Caco-2 (cell line): ENCODE results near the gene PITPNB. TPM values are rescaled to one million over a fixed set of nuclear protein-coding genes. Genes with fewer than 3 reads are reported as not detected.
A peak's percentile ranks its signal among the peaks of the same experiment; 100 is the strongest.

ENCODE experiments used
- BruUV-seq: library from RNA; stranded (reverse); fragments of 400-500 nt; replicated peaks from 2 replicates; lab custom pipeline; 2021; lab: Mats Ljungman, UMichigan
- CTCF ChIA-PET: fragments of 300-600 bp; sonication (Branson Sonifier 250); formaldehyde crosslinking; loops from one replicate; lab custom pipeline; 2022; ENCODE audit warnings: antibody characterized with exemption; lab: Charles Lee
- POLR2A ChIA-PET: fragments of 300-600 bp; sonication (Branson Sonifier 250); formaldehyde crosslinking; loops from one replicate; lab custom pipeline; 2022; ENCODE audit warnings: antibody characterized with exemption; lab: Charles Lee
- DNase-seq, 2 experiments: peaks; one replicate each; pipeline versions ENCODE4 v3.0.0 to v3.0.0-alpha.2; 2020 to 2022
- H3K27me3 ChIP-seq: replicated peaks from 2 replicates; pipeline ENCODE4 v1.6.0; 2011; ENCODE audit warnings: low read length; ENCODE audit not compliant: control insufficient read depth, insufficient read depth
- H3K36me3 ChIP-seq: 2 replicates; pipeline ENCODE4 v1.5.1; 2011; ENCODE audit warnings: low read length; ENCODE audit not compliant: control insufficient read depth, insufficient read depth
- H3K4me1 ChIP-seq: fragments of 250-450 bp; sonication (Bioruptor Pico); 2 replicates; pipeline ENCODE4 v1.5.1; 2020; ENCODE audit warnings: mild to moderate bottlenecking
- H3K4me3 ChIP-seq: 2 replicates; pipeline ENCODE4 v1.5.1; 2011; ENCODE audit warnings: low read depth, mild to moderate bottlenecking, control low read depth, low read length
- H3K9me3 ChIP-seq: fragments of 250-450 bp; sonication (Bioruptor Pico); 2 replicates; pipeline ENCODE4 v1.5.1; 2020; ENCODE audit warnings: mild to moderate bottlenecking, moderate library complexity
- H3K27ac Mint-ChIP-seq: one replicate; pipeline ENCODE4 v1.8.0; 2022; ENCODE audit warnings: mixed read lengths; ENCODE audit not compliant: unreplicated experiment
- H3K27me3 Mint-ChIP-seq: one replicate; pipeline ENCODE4 v1.8.0; 2022; ENCODE audit warnings: mixed read lengths; ENCODE audit not compliant: insufficient read depth, unreplicated experiment
- H3K36me3 Mint-ChIP-seq: one replicate; pipeline ENCODE4 v1.8.0; 2022; ENCODE audit warnings: mild to moderate bottlenecking, mixed read lengths; ENCODE audit not compliant: insufficient read depth, unreplicated experiment
- H3K4me1 Mint-ChIP-seq: one replicate; pipeline ENCODE4 v1.8.0; 2022; ENCODE audit warnings: low read depth, mixed read lengths; ENCODE audit not compliant: unreplicated experiment
- H3K4me3 Mint-ChIP-seq: one replicate; pipeline ENCODE4 v1.8.0; 2022; ENCODE audit warnings: mild to moderate bottlenecking, moderate library complexity, mixed read lengths; ENCODE audit not compliant: unreplicated experiment
- H3K9me3 Mint-ChIP-seq: one replicate; pipeline ENCODE4 v1.8.0; 2022; ENCODE audit warnings: mixed read lengths; ENCODE audit not compliant: unreplicated experiment
- intact Hi-C: fragments of 100-400 bp; cut with micrococcal nuclease; formaldehyde crosslinking; loops from one replicate; pipeline ENCODE4 v1.10.0; 2022; ENCODE audit not compliant: unreplicated experiment
- total RNA-seq: library from RNA; stranded (reverse); gene quantifications from 2 replicates; pipeline ENCODE4 v1.2.3, GENCODE V29; 2022
- TF ChIP-seq, protein P1 (sequence below), 2 experiments: fragments of 200-600 bp in 1 of 2; IDR thresholded peaks; 1 replicate in 1 of 2; 2 replicates in 1 of 2; pipeline versions ENCODE4 v1.5.1 to v1.8.0; 2011 to 2022; ENCODE audit warnings: antibody characterized with exemption in 1 of 2, control low read depth in 1 of 2, inconsistent platforms in 1 of 2, low read depth in 1 of 2, low read length in 1 of 2, mild to moderate bottlenecking in 1 of 2, moderate library complexity in 1 of 2; ENCODE audit not compliant: insufficient read depth in 1 of 2, severe bottlenecking in 1 of 2, unreplicated experiment in 1 of 2

Gene PITPNB
- total RNA-seq, 1 experiment from 2014 or later: 81.7 TPM

DNA sequence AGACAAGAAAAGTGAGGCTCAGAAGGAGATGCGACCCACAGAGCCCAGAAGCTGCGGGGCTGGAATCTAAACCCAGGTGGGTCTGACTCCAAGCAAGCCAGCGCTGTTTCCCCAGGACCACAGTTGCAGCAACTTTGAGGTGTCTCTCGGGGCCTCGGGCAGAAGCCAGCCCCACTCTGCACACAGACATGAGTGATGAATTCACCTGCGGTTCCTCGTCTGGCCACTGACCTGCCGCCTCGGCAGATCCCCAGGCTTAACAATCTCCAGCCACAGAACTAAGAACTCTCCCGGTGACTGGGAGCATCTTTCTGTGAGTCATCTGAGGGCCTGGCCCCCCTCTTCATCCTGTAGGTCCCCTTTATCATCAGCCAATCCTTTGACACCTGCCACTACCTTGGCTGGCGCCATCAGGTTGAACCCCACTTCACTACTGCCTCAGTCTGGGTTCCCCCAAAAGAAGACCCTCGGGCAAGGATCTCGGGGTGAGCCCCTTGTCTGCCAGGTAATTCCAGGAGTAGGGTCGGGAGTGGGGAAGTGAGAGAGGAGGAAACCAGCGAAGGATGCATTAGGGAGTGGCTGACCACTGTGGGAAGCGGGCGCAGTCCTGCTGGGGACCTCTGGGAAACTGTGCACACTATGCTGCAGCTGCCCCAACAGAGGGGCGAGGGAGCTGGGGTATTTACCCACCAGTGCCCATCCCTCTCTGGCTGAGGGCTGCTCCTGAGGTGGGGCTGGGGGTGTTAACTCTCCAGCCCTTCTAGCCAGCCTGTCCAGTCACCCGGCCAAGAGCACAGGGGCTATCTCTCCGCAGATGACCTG is 84.5 kb downstream of the PITPNB start:
- Mint-ChIP-seq H3K36me3 (peaks cover 18% of the 10 kb centered on the region), H3K27me3 (no peaks in the 10 kb centered on the region)

DNA sequence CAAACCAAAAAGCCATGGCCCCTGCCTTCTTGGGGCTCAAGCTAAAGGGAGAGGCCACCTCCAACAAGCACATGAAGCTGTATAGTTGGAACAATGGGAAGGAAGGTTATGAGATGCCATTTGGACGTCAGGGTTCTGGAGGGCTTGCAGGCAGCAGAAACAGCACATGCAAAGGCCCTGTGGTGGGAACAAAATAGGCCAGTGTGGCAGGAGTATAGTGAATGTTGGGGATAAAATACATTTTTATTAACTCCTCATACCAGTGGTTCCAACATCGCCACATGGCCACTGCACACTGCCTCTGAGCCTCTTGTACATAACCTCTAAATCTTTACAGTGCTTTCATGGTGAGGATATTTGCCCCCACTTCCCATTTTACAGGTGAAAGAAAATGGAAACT is 85.3 kb downstream of the PITPNB start:
- H3K9me3 ChIP-seq: no peaks in the 10 kb centered on the region
- Mint-ChIP-seq H3K4me1 (peaks cover 7% of the 10 kb centered on the region), H3K9me3 (peaks cover 15% of the 10 kb centered on the region), H3K36me3 (peaks cover 15% of the 10 kb centered on the region), H3K27me3 (no peaks in the 10 kb centered on the region), H3K27ac (peak overlapping the region; percentile 36), H3K4me3 (no peak overlapping the region)
- ChIA-PET POLR2A (no interaction called here), CTCF (no interaction called here)
- no peak overlapping the region for H3K4me3 ChIP-seq
- H3K36me3 ChIP-seq: no peaks in the 10 kb centered on the region
- no TSS peak for BruUV-seq
- H3K4me1 ChIP-seq: peaks cover 14% of the 10 kb centered on the region; the same call in 1 of the 2 replicates
- H3K27me3 ChIP-seq: no peaks in the 10 kb centered on the region
- TF ChIP-seq, protein P1, sequence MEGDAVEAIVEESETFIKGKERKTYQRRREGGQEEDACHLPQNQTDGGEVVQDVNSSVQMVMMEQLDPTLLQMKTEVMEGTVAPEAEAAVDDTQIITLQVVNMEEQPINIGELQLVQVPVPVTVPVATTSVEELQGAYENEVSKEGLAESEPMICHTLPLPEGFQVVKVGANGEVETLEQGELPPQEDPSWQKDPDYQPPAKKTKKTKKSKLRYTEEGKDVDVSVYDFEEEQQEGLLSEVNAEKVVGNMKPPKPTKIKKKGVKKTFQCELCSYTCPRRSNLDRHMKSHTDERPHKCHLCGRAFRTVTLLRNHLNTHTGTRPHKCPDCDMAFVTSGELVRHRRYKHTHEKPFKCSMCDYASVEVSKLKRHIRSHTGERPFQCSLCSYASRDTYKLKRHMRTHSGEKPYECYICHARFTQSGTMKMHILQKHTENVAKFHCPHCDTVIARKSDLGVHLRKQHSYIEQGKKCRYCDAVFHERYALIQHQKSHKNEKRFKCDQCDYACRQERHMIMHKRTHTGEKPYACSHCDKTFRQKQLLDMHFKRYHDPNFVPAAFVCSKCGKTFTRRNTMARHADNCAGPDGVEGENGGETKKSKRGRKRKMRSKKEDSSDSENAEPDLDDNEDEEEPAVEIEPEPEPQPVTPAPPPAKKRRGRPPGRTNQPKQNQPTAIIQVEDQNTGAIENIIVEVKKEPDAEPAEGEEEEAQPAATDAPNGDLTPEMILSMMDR (IDR thresholded peaks at IDR 0.05; ENCODE audit: insufficient read depth in 1 of 2, low read depth in 1 of 2, low read length in 1 of 2, severe bottlenecking in 1 of 2, unreplicated experiment in 1 of 2): no peak
- DNase-seq: no peak
- intact Hi-C loops: no loop called here

More for the DNA sequence above, 84.5 kb downstream of the PITPNB start:
- no peaks in the 10 kb centered on the region for H3K36me3 ChIP-seq
- Mint-ChIP-seq H3K9me3 (peaks cover 15% of the 10 kb centered on the region), H3K4me3 (no peak overlapping the region), H3K4me1 (peaks cover 7% of the 10 kb centered on the region), H3K27ac (peak overlapping the region; percentile 38)
- no peak for DNase-seq
- no peak overlapping the region for H3K4me3 ChIP-seq
- TF ChIP-seq, protein P1 (IDR thresholded peaks at IDR 0.05; ENCODE audit: insufficient read depth in 1 of 2, low read depth in 1 of 2, low read length in 1 of 2, severe bottlenecking in 1 of 2, unreplicated experiment in 1 of 2): no peak
- POLR2A ChIA-PET: no interaction called here
- peaks cover 14% of the 10 kb centered on the region; the same call in 1 of the 2 replicates for H3K4me1 ChIP-seq
- CTCF ChIA-PET: no interaction called here
- H3K27me3 ChIP-seq: no peaks in the 10 kb centered on the region
- BruUV-seq: no TSS peak
- H3K9me3 ChIP-seq: no peaks in the 10 kb centered on the region
- intact Hi-C loops: no loop called here

DNA sequence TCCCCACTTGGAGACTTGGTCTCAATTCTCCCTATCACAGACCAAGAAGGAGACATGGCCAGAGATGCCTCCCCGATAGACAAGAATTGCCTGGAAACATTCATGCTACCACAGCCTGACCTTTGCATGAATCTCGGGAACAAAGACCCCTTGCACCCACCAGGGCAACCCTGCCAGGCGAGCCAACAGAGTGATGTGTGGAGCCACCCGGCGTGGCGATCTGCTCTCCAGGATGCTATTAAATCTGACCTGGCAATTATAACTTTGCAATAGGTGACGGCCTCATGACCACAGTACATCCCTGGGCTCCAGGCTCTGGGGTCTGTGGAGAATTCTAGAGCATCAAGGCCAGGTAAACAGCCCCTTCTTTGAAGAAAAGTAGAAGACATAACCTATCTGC is 86.5 kb downstream of the PITPNB start:
- no peaks in the 10 kb centered on the region for H3K27me3 ChIP-seq
- no TSS peak for BruUV-seq

More for the DNA sequence above, 86.5 kb downstream of the PITPNB start:
- H3K4me3 Mint-ChIP-seq: no peak overlapping the region
- ChIA-PET POLR2A (no interaction called here), CTCF (no interaction called here)
- peaks cover 7% of the 10 kb centered on the region for H3K4me1 Mint-ChIP-seq
- peaks cover 12% of the 10 kb centered on the region for H3K36me3 Mint-ChIP-seq
- H3K9me3 Mint-ChIP-seq: peaks cover 10% of the 10 kb centered on the region
- no peak for DNase-seq
- no peak overlapping the region for H3K27ac Mint-ChIP-seq
- H3K27me3 Mint-ChIP-seq: no peaks in the 10 kb centered on the region
- H3K4me1 ChIP-seq: peaks cover 14% of the 10 kb centered on the region; the same call in 1 of the 2 replicates
- no peaks in the 10 kb centered on the region for H3K36me3 ChIP-seq
- no peak overlapping the region for H3K4me3 ChIP-seq
- TF ChIP-seq, protein P1 (IDR thresholded peaks at IDR 0.05; ENCODE audit: insufficient read depth in 1 of 2, low read depth in 1 of 2, low read length in 1 of 2, severe bottlenecking in 1 of 2, unreplicated experiment in 1 of 2): no peak
- H3K9me3 ChIP-seq: no peaks in the 10 kb centered on the region
- intact Hi-C loops: no loop called here
